GM19463 (cell line): ENCODE measurements around the gene CCDC9B.

Experiments
- ATAC-seq: cut with Tn5 transposase; IDR thresholded peaks from one replicate; pipeline ENCODE4 v1.9.1; 2021; ENCODE audit warnings: mild to moderate bottlenecking, moderate library complexity; ENCODE audit not compliant: unreplicated experiment

Gene CCDC9B

DNA sequence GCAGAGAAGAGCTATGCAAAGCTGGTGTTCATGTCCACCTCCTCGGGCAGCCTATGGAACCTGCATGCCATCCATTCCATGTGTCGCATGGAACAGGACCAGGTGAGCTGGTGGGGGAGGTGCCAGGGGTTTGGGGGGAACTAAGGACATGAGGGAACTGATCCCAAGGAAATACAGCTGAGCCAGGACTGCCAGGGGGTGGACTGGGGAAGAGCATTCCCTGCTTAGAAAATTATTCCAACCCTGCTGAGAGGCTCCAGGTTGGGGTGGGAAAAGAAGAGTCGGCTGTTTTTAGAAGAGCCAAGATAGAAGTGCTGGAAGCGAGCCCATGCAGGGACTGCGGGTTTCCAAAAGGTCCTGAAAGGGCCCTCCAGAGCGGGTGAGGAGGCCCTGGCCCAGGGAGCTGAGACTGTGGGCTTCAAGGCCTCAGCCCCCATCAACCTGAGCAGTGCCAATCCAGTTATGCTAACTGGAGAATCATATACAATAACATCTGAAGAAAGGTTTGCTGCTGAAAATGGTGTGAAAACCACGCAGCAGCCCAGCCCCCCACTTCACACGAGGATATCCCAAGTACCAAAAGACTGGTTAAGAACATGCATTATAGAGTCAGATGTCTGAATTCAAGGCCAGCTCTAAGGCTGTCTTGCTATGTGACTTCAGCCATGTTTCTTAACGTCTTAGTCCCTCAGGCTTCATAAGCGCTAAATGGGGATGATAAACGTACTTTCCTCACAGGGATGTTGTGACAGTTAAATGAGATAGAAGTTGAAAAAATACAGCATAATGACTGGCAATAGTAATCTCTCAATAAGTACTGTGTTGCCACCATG lies 25.1 kb upstream of the CCDC9B start:
- no peak for ATAC-seq

DNA sequence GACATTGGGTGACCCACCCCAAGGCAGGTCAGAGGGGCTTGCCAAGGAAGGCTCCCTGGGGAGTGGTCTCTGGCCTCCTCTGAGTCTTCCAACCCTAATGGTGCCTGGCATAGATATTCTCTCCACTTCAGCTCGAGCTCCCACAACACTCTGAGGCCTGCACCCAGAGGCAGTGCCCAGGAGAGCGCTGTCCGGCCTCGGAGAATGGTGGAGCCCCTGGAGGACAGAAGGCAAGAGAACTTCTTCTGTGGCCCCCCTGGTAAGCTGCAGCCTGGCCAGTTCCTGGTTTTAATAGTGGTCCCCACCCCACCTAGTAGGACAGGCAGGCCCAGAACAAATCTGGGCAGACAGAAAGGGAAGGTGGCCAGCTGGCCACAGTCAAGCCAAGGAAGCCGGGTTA lies 24.3 kb upstream of the CCDC9B start:
- ATAC-seq = no peak

DNA sequence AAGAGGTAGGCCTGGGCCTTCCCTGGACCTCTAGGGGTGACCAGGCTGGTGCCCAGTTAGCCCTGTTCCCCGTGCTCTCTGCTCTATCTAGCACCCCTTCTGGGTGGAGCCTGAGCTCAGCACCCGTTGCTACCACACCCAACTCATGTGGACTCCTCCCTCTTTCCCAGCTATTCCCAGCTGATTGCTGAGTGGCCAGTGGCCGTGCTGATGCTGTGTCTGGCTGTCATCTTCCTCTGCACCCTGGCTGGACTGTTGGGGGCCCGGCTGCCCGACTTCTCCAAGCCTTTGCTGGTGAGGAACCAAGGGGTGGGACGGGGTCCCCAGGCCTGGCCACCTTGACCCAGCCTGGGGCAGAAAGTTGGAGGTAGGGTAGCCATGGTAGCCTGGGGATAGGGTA lies 23.5 kb upstream of the CCDC9B start:
- no peak for ATAC-seq

DNA sequence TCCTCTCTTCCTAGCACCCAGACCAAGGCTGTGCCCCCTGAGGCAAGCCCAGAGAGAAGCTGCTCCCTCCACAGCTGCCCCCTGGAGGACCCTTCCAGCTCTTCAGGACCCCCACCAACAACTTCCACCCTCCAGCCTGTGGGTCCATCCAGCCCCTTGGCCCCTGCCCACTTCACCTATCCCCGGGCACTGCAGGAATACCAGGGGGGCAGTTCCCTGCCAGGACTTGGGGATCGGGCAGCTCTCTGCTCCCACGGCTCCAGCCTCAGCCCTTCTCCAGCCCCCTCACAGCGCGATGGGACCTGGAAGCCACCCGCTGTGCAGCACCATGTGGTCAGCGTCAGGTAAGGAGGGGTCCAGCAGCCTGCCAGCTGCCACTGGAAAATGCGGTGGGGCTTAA lies 22.9 kb upstream of the CCDC9B start:
- ATAC-seq = no peak

DNA sequence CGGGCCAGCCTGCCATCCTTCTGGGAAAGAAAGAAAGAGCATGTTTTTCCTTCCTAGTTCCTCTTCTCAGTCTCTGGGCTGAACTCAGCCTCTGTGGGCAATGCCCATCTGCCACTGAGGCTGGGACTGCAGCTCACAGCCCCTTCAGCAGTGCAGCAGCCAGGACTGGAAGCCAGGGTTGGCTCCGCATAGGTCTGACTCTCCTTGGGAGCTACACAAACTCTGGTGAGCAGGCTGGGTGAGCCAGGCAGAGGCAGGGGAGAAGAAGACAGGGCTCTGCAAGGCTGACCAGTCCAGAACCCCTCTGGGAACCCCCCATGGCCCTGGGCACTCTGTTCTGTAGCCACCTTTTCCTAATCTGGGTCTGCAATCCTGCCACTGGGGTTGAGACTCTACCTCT lies 20.9 kb upstream of the CCDC9B start:
- ATAC-seq = no peak

DNA sequence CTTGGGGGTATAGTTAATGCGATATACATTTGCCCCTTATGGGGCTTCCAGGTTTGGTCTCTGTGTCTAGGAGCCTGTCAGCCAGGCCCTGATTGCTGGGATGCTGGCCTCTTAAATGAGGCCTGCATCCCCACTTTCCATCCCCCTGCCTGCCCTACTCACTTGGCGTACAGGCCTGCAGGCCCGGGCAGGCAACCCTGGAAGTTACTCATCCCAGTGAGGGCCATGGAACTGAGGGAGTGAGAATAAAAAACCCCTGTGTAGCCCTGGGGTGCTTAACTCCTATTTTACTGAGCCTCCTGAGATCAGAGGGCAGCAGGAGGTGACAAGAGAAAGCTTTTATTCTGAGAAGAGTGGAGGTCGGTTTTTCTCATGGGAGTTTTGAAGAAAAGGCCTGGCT lies 19.3 kb upstream of the CCDC9B start:
- ATAC-seq = no peak

DNA sequence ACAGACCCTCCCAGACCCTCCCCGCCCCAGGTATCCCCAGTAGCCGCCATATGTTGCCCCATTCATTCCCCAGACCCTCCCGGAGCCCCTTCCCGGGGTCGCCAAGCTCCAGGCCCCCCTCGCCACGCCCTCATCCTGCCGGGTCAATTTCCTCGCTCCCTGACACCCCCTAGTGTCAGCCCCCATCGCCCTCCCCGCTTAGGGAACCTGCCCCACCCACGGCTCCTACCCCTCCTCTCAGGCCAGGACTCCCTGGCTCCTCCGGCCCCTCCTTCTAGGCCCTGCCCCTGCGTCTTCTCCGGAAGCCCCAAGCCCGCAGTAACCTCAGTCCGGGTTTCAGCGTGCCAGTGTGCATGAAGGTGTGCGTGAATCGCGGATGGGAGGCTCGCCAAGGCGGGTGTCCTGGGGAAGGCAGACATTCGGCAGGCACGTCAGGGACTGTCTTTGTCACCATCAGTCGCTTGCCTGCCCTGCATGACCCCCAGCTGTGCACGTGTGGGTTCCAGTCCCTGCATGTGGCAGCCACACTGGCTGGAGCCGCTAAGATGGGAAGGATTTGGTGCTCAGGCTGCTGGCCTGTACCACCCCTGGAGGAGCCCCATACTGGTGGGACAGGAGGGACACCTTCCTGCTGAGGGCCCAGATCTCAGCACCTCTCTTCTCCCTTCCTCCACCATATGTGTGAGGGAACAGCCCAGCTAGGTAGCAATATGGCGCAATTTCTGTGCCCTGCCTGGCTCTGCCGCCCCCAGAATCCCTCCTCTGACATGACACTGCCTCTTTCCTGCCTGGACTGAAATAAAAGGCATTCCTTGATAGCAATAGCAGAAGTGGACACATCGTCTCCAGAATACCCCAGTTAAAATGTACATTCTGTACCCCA lies 18.0 kb upstream of the CCDC9B start:
- ATAC-seq = peak; percentile 28

DNA sequence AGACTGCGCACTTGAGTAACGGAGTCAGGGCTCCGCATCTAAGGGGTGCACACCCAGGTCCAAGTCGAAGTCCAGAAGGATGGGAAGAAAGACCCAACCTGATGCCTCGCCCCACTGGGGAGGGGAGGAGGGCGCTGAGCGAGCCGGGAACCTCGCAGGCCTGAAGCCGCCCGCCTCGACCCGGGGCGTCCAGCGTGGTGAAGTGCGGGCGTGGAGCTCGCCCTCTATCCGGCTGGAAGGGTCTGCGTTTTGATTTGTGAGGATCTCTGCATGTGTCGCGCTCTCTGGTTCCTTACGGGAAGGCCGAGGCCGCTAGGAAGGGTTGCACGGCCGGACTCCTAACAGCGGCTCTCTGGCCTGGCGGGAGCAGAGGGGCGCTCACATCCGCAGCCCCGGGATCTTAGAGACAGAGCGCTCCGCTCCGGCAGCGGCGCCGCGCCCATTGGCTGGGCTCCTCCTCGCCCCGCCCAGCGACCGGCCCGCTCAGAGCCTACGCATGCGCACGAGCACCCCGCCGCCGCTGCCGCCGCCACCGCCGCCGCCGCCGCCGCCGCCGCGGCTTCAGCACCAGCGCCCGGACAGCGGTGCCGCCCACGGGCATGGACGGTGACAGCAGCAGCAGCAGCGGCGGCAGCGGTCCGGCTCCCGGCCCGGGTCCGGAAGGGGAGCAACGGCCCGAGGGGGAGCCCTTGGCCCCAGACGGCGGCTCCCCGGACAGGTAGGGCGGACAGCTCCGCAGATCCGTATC lies 17.2 kb upstream of the CCDC9B start, which contains the start of gene DISP2:
Gene DISP2, plus strand, starts transcription at position 497 of the 748 bp plus-strand sequence. Its CDS starts 103 bp downstream, at position 600.
- peak; percentile 83 for ATAC-seq

DNA sequence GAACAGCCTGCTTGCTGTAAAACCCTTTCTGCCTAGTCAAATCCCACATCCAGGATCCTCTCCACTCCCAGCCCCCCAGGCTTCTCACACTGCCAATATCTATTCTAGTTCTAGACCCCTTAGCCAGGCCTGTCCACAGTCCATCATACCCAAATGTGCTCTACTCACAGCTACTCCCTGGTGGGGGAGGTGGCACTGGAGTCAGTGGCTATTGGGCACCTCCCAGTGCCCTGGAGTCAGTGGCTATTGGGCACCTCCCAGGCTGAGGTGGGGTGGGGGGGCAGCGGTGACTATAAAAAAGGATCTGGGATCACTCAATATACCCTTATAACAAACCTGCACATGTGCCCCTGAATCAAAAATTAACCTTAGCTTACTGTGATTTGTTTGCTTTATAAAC lies 16.5 kb upstream of the CCDC9B start:
- ATAC-seq = no peak

DNA sequence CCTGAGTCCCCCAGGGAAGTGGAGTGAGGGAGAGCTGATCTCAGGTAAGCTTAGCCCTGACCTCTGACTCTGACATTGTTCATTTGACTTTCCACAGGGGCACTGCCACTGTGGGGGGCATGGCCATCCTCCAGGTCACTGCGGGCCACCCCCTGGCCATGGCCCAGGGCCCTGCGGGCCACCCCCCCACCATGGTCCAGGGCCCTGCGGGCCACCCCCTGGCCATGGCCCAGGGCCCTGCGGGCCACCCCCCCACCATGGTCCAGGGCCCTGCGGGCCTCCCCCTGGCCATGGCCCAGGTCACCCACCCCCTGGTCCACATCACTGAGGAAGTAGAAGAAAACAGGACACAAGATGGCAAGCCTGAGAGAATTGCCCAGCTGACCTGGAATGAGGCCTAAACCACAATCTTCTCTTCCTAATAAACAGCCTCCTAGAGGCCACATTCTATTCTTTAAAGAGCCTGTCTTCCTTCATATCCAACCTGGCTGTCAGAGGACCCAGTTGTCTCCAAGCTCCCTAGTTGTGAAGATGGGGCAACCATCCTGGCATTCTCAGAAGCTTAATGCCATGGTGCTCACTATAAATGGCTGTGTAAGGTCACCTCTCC lies 15.3 kb upstream of the CCDC9B start:
- no peak for ATAC-seq

DNA sequence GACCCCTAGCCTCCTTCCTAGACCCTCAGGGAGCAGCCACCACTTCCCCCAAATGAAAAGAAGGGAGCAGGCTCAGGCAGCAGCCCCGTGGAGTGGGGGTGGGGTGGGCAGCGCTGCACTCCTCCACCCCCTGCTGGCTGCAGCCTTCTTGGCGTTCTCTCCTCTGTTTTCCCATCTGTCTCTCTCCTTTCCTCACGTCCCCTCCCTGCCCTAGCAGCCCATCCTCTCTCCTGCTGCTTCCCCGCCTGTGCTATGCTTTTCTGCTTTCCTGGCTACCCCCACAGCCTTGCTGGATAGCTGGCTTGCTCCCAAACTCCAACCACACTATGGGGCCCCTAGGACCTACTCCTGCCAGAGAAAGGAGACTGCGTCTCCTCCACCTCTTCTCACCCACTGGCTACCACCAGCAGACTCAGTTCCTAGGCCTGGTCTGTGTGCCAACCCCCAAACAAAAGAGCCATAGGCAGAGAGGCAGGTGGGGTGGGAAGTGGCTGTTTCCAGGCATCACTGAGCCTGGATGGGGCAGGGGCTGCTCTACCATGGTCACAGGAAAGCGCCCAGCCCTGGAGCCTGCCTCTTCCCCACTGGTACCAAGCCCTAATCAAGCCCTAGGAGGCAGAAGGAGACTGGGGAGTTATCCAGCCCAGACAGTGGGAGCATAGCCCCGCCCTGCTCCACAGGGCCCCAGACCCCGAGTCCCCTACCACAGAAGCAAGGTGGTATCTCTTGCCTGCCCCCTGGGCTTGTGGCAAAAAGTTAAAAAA lies 13.9 kb upstream of the CCDC9B start:
- no peak for ATAC-seq

DNA sequence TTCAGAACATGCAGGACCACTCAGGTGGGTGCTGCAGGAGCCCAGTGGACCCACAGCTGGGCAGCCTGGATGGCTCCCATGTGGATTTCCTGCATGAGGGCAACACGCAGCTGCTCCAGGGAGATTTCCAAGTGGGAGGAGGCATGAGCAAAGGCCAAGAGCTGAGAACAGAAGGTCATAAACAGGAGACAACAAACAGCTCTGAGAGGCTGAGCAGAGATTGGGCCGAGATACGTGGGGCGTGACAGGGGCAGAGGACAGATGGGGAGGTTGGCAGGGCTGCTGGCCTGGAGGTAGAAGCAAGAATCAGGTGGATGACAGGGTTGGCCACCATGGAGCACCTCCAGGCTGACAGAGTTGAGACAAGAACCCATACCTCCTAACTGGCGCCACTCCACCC lies 13.0 kb upstream of the CCDC9B start:
- ATAC-seq = no peak

DNA sequence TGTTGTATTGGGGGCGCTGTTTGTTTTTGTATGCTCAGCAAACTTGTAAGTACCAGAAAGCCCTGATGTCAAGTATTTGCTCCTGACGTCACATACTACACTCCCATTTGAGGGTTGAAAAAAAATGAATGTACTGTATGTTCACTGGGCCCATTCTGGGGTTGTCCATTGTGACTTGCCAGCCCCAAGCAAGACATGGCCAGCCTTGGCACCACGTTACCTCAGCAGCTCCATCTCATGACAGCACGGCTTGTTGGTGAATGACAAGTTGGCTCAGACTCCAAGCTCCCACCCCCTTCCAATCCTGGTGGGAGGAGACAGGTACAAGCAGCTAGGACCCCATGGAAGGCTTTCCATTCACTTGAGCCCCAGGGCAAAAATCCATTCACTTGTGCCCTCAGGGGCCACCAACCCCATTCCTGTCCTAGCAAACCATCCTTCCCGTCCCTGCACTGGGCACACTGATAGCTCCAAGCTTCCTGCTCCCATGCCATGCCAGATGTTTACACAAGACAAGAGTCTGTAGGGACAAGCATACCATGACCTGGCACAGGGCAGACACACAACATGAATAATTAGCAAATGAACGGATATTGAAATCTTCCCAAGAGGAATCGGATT lies 11.7 kb upstream of the CCDC9B start:
- ATAC-seq = no peak

DNA sequence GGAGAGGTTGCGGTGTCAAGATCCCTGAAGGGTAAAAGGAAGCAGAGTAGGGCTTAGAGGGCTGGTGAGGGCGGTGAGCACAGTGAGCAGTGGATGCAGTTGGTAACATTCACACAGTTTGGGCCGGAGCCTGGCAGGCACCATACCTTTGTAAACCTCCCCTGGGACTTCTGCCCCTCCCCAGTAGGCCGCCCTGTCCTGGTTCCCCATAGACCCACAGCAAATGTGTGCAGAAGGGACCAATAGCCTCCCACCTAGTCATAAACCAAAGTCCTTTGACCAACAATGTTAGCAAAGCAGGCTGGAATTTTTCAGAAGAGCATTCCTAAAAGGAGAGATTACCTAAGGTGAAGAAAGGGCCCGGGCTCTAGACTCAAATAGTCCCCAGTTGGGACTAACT lies 8.4 kb upstream of the CCDC9B start:
- no peak for ATAC-seq

DNA sequence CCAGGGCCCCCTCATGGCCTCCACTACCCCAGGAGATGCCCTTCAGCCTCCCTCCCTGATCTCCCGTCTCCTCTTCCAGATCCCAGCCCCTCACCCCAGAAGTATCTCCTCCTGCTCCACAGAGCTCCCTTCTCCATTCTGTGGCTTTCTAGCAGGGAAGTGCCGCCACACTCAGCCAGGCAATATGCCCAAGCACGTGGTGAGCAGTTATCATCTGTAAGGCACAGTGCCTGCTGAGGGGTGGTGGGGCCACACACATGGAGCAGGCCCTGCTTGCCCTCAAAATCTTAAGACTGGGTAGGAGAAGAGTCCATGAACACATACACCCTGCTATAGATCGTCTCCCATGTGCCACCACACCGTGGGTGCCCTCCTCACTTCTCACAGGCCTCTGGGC lies 7.7 kb upstream of the CCDC9B start:
- ATAC-seq = no peak

DNA sequence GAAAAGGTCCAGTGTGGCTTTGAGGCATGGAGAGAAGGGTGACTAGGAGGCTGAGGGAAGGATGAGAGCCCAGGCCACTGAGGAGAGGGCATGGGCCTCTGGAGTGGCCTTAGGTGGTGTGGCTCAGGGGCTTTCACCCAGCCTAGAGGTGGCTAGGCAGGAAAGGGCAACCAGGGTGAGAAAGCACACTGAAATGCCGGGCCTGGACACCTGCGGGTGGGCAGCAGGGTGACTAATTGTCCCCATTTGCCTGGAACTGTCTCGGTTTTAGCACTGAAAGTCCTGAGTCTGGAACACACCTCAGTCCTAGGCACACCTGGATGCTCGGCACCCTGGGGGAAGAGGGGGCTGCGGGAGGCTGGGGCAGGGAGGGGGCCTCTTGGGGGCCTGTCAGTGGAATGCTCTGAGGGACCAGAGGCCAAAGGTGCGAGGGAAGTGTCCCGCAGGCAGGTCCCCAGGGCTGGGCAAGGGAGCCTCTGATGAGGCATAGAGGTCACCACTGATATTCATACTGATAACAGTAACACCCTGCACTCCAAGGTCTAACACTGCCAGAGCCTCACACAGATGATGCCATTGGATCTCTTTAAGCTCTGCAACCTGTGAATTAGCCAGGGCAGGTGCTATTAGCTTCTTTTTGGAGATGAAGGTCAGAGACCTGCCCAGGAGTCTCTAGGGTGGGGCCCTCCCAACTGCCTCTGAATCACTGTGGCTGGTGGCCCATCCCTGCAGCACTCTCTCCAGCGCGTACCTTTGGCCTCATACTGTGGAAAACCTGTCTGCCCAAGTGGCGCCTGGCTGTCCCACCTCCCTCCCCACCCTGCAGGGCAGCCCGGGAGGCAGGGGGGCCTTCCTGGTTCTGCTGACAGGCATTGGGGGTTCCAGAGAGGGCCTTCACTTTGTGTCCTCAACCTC lies 7.1 kb upstream of the CCDC9B start:
- ATAC-seq = no peak

DNA sequence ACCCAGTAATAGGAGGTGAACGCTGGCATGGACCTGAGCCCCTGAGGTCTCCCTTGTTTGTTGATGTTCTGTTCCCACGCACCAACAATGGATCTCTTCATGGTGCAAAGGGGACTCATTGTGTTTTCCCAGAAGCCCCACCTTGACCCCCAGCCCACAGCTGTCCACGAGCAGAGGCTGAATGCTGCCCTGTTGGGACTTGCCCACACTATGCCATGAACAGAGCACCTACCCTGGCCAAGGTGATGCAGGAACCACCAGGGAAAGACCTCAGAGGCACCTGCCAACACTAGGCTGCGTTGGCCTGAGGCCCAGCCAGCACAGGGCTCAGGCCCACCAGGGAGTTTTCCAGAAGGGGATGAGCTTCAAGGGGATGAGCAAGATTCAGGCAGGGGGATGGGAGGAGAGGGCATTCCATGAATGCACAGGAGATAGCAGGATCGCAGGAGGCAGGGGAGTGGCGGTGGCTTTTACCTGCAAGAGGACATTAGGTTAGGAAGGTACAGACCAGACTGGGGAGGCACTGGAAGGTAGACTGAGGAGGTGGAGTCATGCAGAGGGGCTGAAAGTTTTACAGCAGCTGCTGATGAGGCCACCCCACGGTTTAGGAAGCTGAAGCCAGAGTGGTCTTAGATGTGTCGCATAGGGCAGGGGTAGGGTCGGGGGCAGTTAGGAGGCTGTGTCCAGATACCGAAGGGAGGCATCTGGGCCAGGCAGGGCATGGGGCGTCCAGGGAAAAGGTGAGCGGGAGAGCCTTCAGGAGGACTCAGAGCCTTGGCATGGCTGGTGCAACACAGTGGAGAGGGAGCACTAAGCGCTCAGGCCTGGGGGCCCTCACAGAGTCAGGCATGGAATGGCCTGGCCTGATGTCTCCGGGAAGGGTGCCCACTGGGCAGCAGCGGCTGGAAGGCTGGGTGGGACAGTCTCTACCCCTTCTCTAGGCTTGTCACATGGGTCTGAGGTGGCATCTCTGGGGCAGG lies 6.1 kb upstream of the CCDC9B start:
- ATAC-seq = no peak
